Pancreas (tissue), 10 donors: Measurements from ENCODE around the gene PRKCH. TPM values are rescaled to one million over a fixed set of nuclear protein-coding genes. Genes with fewer than 3 reads are reported as not detected.

Experiments used
- ATAC-seq, 4 donors: fragments of 200-7000 bp; cut with Tn5 transposase; one replicate each; pipeline versions ENCODE4 v1.8.0 to v1.9.1; 2020; ENCODE audit warnings: mild to moderate bottlenecking in 4 of 4, moderate library complexity in 4 of 4
- DNase-seq, 6 donors: peaks; one replicate each; pipeline ENCODE4 v3.0.0-alpha.2; 2020
- FAIRE-seq: peaks from 2 replicates; lab custom pipeline; 2012; peaks lifted over from hg19 to GRCh38; lab: Jason Lieb, UNC
- H3K27ac ChIP-seq, 4 donors: fragments of 200-600 bp; sonication (generic); 1 replicate in 3 of 4; 2 replicates in 1 of 4; pipeline versions ENCODE4 v1.5.0 to v1.8.0; 2020
- H3K27me3 ChIP-seq, 4 donors: fragments of 200-600 bp; one replicate each; pipeline ENCODE4 v1.8.0; 2021
- H3K36me3 ChIP-seq, 3 donors: fragments of 200-600 bp; sonication (generic) in 1 of 3; one replicate each; pipeline versions ENCODE4 v1.5.0 to v1.8.0; 2020 to 2021
- H3K4me1 ChIP-seq, 3 donors: fragments of 200-600 bp; one replicate each; pipeline ENCODE4 v1.8.0; 2021
- H3K4me3 ChIP-seq, 4 donors: fragments of 200-600 bp; sonication (generic) in 2 of 4; one replicate each; pipeline versions ENCODE4 v1.5.0 to v1.8.0; 2020 to 2021
- H3K9me3 ChIP-seq, 4 donors: fragments of 200-600 bp; one replicate each; pipeline ENCODE4 v1.8.0; 2021
- WGBS, 2 donors: extraction: QIAGEN DNeasy Blood & Tissue Kit; methylation state at CpG; one replicate each; pipeline ENCODE4 v1.1.7; 2013; 5-methylcytosine and 5-hydroxymethylcytosine counted together
- intact Hi-C, 3 donors: fragments of 100-400 bp; cut with DNase I; formaldehyde crosslinking; loops; one replicate each; pipeline versions ENCODE4 v1.11.1 to v1.14.2; 2022
- polyA plus RNA-seq, 2 donors: library from polyadenylated mRNA; stranded (reverse); fragments of 200-250 nt; gene quantifications; one replicate each; pipeline ENCODE4 v1.2.3, GENCODE V29; 2013
- total RNA-seq, 6 donors: library from RNA; stranded (reverse); fragmentation: NEBNext Ultra II Directional in 4 of 6; extraction: Animal tissue kit (Norgen Biotek cat#: 25700) in 4 of 6; gene quantifications; one replicate each; pipeline versions ENCODE4 v1.2.1 to v1.2.4, GENCODE V29; 2021 to 2023
- TF ChIP-seq, protein P1 (sequence below), 4 donors: fragments of 200-600 bp; sonication (generic) in 3 of 4; IDR thresholded peaks; one replicate each; pipeline versions ENCODE4 v1.5.0 to v1.8.0; 2021; ENCODE audit warnings: antibody characterized with exemption in 4 of 4
- donor health status: healthy with polysubstance abuse.
- donor health status: DM: no; HTN: no; CAD: no; lungs with moderate emphysema.
- donor health status: DM: no; HTN: no; CAD: no.
- donor health status: control.
- donor health status: control.
- donor health status: Bipolar disorder and iron deficiency.
- donor health status: DM: yes; HTN: yes; CAD: no.
- donor health status: DM: no; HTN: no; CAD: no.
- donor health status: DM: no; HTN: no; CAD: no.
- donor health status: DM: yes; HTN: yes; CAD: no.

The PRKCH gene
- total and polyA plus RNA-seq, 8 donors: 3.6 to 16.9 (median 8.9) TPM

DNA sequence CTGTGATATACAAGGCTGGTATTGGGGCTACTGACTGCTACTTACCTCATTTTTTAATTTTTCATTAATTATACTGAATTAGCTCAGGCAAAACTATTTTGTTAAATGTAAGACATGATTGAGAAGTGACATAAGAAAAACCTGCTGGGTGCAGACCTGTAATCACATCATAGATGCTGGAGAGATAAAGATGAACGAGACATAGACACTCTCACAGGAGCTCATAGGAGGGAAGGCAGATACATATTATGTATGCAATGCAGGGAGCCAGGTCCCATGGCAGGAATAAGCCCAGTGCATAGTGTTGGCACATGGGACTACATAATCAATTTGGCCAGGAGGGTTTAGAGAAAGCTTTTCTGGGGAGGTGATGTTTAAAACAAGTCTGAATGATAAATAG, 74.9 kb downstream of the PRKCH start:
- Histone ChIP-seq H3K36me3 (no peaks in the 10 kb centered on the region), H3K27me3 (no peaks in the 10 kb centered on the region), H3K4me3 (no peak overlapping the region), H3K4me1 (peaks cover 0 to 8% (median 4%) of the 10 kb centered on the region in 3 donors), H3K27ac (no peak overlapping the region), H3K9me3 (no peaks in the 10 kb centered on the region)
- no peak for ATAC-seq
- TF ChIP-seq, protein P1, sequence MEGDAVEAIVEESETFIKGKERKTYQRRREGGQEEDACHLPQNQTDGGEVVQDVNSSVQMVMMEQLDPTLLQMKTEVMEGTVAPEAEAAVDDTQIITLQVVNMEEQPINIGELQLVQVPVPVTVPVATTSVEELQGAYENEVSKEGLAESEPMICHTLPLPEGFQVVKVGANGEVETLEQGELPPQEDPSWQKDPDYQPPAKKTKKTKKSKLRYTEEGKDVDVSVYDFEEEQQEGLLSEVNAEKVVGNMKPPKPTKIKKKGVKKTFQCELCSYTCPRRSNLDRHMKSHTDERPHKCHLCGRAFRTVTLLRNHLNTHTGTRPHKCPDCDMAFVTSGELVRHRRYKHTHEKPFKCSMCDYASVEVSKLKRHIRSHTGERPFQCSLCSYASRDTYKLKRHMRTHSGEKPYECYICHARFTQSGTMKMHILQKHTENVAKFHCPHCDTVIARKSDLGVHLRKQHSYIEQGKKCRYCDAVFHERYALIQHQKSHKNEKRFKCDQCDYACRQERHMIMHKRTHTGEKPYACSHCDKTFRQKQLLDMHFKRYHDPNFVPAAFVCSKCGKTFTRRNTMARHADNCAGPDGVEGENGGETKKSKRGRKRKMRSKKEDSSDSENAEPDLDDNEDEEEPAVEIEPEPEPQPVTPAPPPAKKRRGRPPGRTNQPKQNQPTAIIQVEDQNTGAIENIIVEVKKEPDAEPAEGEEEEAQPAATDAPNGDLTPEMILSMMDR (IDR thresholded peaks at IDR 0.05): no peak
- no peak for DNase-seq
- WGBS, 2 donors: 78 to 100% methylated on average over 1 of the region's 1 CpG
- intact Hi-C loops: no loop called here
- no peak for FAIRE-seq

DNA sequence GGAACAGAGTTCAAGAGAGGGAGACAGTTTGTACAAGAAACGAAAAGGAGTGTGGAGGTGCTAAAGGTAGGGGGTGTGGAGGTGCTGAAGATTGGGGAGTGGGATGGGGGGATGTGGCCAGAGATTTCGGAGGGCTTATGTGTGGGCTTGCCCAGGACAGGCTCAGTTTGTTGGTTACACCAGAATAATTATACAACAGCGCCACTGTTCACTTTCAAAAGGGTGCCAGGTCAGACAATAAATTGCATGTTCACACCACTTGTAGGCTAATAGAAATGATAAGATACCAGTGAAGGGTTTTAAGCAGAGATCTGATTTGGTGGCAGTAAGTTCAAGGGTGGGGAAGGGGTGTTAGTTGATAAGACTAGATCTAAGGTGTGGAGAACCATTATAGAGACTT, 75.3 kb downstream of the PRKCH start:
- no peak overlapping the region for H3K27ac ChIP-seq
- no peaks in the 10 kb centered on the region for H3K27me3 ChIP-seq
- intact Hi-C loops: no loop called here
- peaks cover 0 to 8% (median 4%) of the 10 kb centered on the region in 3 donors for H3K4me1 ChIP-seq
- no peak for ATAC-seq
- no peak for DNase-seq
- TF ChIP-seq, protein P1 (IDR thresholded peaks at IDR 0.05): no peak
- no peak for FAIRE-seq
- H3K9me3 ChIP-seq: no peaks in the 10 kb centered on the region
- WGBS, 2 donors: 91 to 100% methylated on average over 3 of the region's 3 CpGs
- no peak overlapping the region for H3K4me3 ChIP-seq
- H3K36me3 ChIP-seq: no peaks in the 10 kb centered on the region

- intact Hi-C loops: no loop called here
Observed at GRCh38 chr14:61397615-61398014, 76.2 kb downstream of the PRKCH start.

DNA sequence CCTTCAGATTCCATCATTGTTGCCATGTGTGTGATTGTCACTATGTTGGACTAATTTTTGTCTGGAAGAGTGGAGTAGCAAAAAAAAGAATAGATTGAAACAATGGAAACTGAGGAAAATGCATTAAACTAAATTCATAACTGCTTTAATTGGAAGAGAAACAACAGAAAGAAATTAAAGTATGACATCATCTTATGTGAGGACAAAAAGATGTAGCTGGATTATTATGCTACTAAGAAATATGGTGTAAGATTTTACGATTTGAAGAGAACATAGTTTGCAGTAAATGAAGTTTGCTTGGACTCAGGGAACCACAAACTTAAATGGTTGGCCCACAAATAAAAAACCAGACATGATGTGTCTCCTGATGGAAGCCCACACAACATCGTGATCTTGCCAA, 76.8 kb downstream of the PRKCH start:
- no peak for ATAC-seq
- intact Hi-C loops: no loop called here
- 94 to 95% methylated on average over 2 of the region's 2 CpGs for WGBS, 2 donors

More at GRCh38 chr14:61397615-61398014, 76.2 kb downstream of the PRKCH start:
- WGBS, 2 donors: 67 to 72% methylated on average over 3 of the region's 3 CpGs
- H3K4me3 ChIP-seq: no peak overlapping the region
- peak in 1 of 4 donors; percentile 41 for ATAC-seq
- TF ChIP-seq, protein P1 (IDR thresholded peaks at IDR 0.05): no peak
- no peak for DNase-seq
- no peaks in the 10 kb centered on the region for H3K27me3 ChIP-seq
- H3K27ac ChIP-seq: no peak overlapping the region
- H3K4me1 ChIP-seq: peaks cover 0 to 8% (median 4%) of the 10 kb centered on the region in 3 donors
- no peak for FAIRE-seq
- H3K9me3 ChIP-seq: no peaks in the 10 kb centered on the region
- no peaks in the 10 kb centered on the region for H3K36me3 ChIP-seq

DNA sequence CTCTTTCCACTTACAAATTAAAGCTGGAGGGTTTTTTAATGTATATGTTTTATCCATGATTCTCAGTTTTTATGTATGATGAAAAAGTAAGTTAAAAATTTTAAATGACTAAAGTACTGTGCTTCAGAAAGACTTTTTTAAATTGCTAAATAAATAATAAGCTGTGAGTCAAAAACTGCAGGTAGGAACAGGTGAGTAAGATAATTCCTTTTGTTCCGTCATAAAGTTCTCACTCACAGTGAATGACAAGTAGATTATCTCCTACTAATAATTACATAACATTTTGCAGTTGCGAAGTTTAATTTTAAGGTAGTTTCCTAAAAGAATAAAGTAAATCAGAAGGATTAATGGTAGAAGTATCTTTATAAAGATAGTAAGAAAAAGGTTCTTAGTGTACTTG, 78.0 kb downstream of the PRKCH start:
- intact Hi-C loops: no loop called here
- ATAC-seq (no peak), FAIRE-seq (no peak), DNase-seq (no peak)
- H3K27ac ChIP-seq: no peak overlapping the region
- 71 to 79% methylated on average over 2 of the region's 2 CpGs for WGBS, 2 donors
- TF ChIP-seq, protein P1 (IDR thresholded peaks at IDR 0.05): no peak
- no peaks in the 10 kb centered on the region for H3K36me3 ChIP-seq
- no peak overlapping the region for H3K4me3 ChIP-seq
- peaks cover 0 to 5% (median 4%) of the 10 kb centered on the region in 3 donors for H3K4me1 ChIP-seq
- no peaks in the 10 kb centered on the region for H3K27me3 ChIP-seq
- no peaks in the 10 kb centered on the region for H3K9me3 ChIP-seq

More for the DNA sequence above, 76.8 kb downstream of the PRKCH start:
- Histone ChIP-seq H3K4me1 (peaks cover 0 to 8% (median 4%) of the 10 kb centered on the region in 3 donors), H3K27me3 (no peaks in the 10 kb centered on the region), H3K27ac (no peak overlapping the region), H3K9me3 (no peaks in the 10 kb centered on the region), H3K4me3 (no peak overlapping the region), H3K36me3 (no peaks in the 10 kb centered on the region)
- no peak for DNase-seq
- FAIRE-seq: no peak
- TF ChIP-seq, protein P1 (IDR thresholded peaks at IDR 0.05): no peak
